ENCODE data around the gene TAF4B.

DNA sequence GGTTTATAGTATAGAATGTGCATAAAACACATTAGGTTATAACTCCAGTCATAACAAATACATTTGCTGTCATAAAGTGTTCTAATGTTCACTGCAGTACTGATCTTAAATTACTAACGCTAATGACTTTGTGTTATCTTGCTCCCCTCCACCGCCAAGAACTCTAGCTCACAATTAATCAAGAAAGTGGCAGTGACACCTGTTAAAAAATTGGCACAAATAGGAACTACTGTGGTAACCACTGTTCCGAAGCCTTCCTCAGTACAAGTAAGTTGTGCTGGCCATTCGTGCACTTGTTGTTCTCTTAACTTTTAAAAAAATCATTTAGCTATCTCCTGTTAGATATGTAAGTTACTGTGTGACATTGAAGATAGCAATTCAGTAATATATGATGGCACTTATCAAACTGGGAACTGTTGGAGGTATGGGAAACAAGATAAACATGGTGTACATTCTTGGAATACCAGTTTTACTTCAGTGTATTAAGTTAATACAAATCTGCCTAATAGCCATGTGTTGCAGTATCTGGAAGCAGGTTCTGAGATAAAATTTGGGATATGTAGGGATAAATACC is 41.2 kb downstream of the TAF4B start:
- no peak for TF ChIP-seq CTCF (IDR thresholded peaks at IDR 0.05; ENCODE audit: poor library complexity)
- no peak for TF ChIP-seq EZH2phosphoT487 (IDR thresholded peaks at IDR 0.05; ENCODE audit: low read depth, severe bottlenecking, unreplicated experiment)
- no peak for TF ChIP-seq EZH2 (IDR thresholded peaks at IDR 0.05; ENCODE audit: borderline replicate concordance)
